HG02571 (cell line): ENCODE data around the gene SPATA9.

ENCODE experiments used
- ATAC-seq: cut with Tn5 transposase; IDR thresholded peaks from one replicate; pipeline ENCODE4 v1.9.1; 2021; ENCODE audit warnings: mild to moderate bottlenecking, moderate library complexity; ENCODE audit not compliant: unreplicated experiment

Gene SPATA9

GRCh38 chr5:95621839-95622629 lies 60.8 kb downstream of the SPATA9 start:
- no peak for ATAC-seq

- peak; percentile 44 for ATAC-seq
Measured at GRCh38 chr5:95620870-95621838, 61.6 kb downstream of the SPATA9 start.

DNA sequence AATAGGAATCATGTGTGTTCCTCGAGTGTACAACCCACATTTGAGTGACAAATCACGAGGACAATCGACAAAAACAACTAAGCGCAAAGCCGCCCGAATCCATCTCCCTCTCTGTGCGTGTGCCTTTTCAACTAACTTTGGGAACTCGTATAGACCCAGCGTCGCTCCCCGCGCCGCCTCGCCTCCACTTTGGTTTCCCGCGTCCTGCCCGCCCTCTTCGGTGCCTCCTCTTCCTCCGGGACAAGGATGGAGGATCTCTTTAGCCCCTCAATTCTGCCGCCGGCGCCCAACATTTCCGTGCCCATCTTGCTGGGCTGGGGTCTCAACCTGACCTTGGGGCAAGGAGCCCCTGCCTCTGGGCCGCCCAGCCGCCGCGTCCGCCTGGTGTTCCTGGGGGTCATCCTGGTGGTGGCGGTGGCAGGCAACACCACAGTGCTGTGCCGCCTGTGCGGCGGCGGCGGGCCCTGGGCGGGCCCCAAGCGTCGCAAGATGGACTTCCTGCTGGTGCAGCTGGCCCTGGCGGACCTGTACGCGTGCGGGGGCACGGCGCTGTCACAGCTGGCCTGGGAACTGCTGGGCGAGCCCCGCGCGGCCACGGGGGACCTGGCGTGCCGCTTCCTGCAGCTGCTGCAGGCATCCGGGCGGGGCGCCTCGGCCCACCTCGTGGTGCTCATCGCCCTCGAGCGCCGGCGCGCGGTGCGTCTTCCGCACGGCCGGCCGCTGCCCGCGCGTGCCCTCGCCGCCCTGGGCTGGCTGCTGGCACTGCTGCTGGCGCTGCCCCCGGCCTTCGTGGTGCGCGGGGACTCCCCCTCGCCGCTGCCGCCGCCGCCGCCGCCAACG lies 62.5 kb downstream of the SPATA9 start, which contains the start of gene GPR150:
Gene GPR150, plus strand, starts transcription at position 58 of the 840 bp plus-strand sequence. Its CDS starts 189 bp downstream, at position 247.
- peak; percentile 60 for ATAC-seq

- no peak for ATAC-seq
Measured at GRCh38 chr5:95619514-95620029, 63.2 kb downstream of the SPATA9 start.

DNA sequence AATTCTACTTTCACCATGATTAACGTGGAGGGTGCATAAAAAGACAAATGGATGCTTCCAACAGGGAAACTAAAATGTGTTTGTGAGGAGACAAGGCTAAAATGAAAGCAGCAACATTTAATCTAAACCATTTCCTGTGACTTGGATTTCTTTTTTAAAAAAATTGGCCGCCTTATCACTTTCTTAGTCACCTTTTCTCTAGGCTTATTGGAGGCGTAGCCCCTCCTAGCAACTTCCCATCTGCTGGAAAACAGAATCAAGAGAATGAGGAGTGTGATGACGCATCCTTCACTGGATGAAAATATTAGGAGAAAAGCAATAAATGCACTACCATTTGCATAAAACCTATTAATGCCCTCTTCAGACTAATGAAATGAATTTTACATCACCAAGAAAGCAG lies 63.7 kb downstream of the SPATA9 start:
- ATAC-seq = no peak

DNA sequence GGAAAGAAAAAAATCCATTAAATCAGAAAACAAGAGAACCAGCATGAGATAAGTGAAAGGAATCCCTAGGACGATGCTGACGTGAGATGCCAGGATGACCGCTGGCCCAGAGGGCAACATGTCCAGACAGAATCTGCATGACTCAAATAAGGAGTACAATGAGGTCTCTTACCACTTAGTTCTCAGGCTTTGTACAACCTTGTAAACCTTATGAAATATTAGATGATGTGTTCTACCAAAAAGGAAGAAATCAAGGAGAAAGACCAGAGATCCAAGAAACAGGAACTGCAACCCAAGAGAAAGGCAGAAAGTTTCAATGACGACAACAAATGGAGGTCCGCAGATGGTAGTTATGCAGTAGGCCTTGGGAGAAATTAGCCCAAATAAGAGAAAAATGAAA lies 65.7 kb downstream of the SPATA9 start:
- no peak for ATAC-seq

- ATAC-seq = peak; percentile 47
Measured at GRCh38 chr5:95615164-95615467, 67.7 kb downstream of the SPATA9 start.

GRCh38 chr5:95613514-95613913 lies 69.3 kb downstream of the SPATA9 start:
- no peak for ATAC-seq

DNA sequence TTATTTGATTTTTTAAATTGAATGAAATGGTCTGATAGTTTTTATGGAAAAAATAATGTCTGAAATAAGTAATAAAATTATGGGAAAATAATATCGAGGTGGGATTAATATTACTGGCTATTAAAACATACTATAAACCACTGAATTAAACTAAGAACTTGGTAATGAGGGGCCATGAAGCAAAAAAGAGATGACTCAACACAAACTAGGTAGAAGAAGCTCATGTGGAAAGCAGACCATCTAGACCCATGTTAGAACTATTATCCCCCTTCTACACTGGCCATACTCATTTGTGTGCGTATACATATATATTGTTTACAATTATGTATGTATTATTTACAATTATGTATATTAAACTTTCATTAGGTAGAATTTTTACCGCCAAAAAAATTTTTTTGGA lies 71.4 kb downstream of the SPATA9 start:
- ATAC-seq = no peak

GRCh38 chr5:95610546-95610945 lies 72.2 kb downstream of the SPATA9 start:
- no peak for ATAC-seq

GRCh38 chr5:95609711-95610110 lies 73.1 kb downstream of the SPATA9 start:
- ATAC-seq = no peak
